HG03175 (cell line): ENCODE data around the gene MYO18A.
"Not testable (repeated sequence)": the region's sequence is repeated elsewhere in the genome, so short reads cannot be mapped to it uniquely, and the experiment has no call there.

ENCODE experiments used
- ATAC-seq: cut with Tn5 transposase; IDR thresholded peaks from one replicate; pipeline ENCODE4 v1.9.1; 2021; ENCODE audit warnings: mild to moderate bottlenecking, moderate library complexity; ENCODE audit not compliant: unreplicated experiment

MYO18A gene

GRCh38 chr17:29180034-29180787, at the start of gene MYO18A:
MYO18A (minus strand) TSS chr17:29180398; CDS start chr17:29166940, 13,458 bp downstream.
- ATAC-seq, result peak; percentile 75

GRCh38 chr17:29225396-29225795, 45.2 kb upstream of the MYO18A start:
- ATAC-seq, result no peak

- not testable (repeated sequence) for ATAC-seq
Observed at GRCh38 chr17:29221338-29221737, 41.1 kb upstream of the MYO18A start.

GRCh38 chr17:29219378-29220047, 39.3 kb upstream of the MYO18A start:
- no peak for ATAC-seq

GRCh38 chr17:29216856-29217255, 36.7 kb upstream of the MYO18A start:
- ATAC-seq, result no peak

- no peak for ATAC-seq
Observed at GRCh38 chr17:29216181-29216580, 36.0 kb upstream of the MYO18A start.

- ATAC-seq, result no peak
Observed at GRCh38 chr17:29215717-29216116, 35.5 kb upstream of the MYO18A start.

GRCh38 chr17:29215174-29215573, 35.0 kb upstream of the MYO18A start:
- ATAC-seq, result no peak

- no peak for ATAC-seq
Observed at GRCh38 chr17:29214215-29215146, 34.3 kb upstream of the MYO18A start.

GRCh38 chr17:29212681-29213121, 32.5 kb upstream of the MYO18A start:
- ATAC-seq, result no peak

- no peak for ATAC-seq
Observed at GRCh38 chr17:29212094-29212631, 32.0 kb upstream of the MYO18A start.

- ATAC-seq, result no peak
Observed at GRCh38 chr17:29210879-29211278, 30.7 kb upstream of the MYO18A start.

GRCh38 chr17:29209073-29209472, 28.9 kb upstream of the MYO18A start:
- ATAC-seq, result no peak

GRCh38 chr17:29207975-29208374, 27.8 kb upstream of the MYO18A start:
- ATAC-seq, result no peak

GRCh38 chr17:29205047-29205446, 24.8 kb upstream of the MYO18A start:
- ATAC-seq, result no peak

GRCh38 chr17:29204068-29204804, 24.0 kb upstream of the MYO18A start:
- not testable (repeated sequence) for ATAC-seq

GRCh38 chr17:29197516-29198272, 17.5 kb upstream of the MYO18A start:
- ATAC-seq, result no peak

GRCh38 chr17:29196769-29197515, 16.7 kb upstream of the MYO18A start:
- ATAC-seq, result no peak
